Tibial nerve (tissue), 4 donors: ENCODE results near the gene KIF6. TPM values are rescaled to one million over a fixed set of nuclear protein-coding genes. Genes with fewer than 3 reads are reported as not detected.
A peak's percentile ranks its signal among the peaks of the same experiment; 100 is the strongest.

Experiments used
- DNase-seq, 2 donors: peaks; one replicate each; pipeline ENCODE4 v3.0.0-alpha.2; 2019; ENCODE audit warnings: low spot score in 2 of 2
- H3K27ac ChIP-seq, 4 donors: fragments of 200-600 bp; sonication (generic) in 3 of 4; one replicate each; pipeline ENCODE4 v1.5.1; 2017 to 2019; ENCODE audit warnings: mild to moderate bottlenecking in 1 of 4
- H3K27me3 ChIP-seq, 2 donors: fragments of 200-600 bp; sonication (generic) in 1 of 2; one replicate each; pipeline versions ENCODE4 v1.5.1 to v1.6.0; 2017 to 2019
- H3K36me3 ChIP-seq, 3 donors: fragments of 200-600 bp; sonication (generic); one replicate each; pipeline ENCODE4 v1.5.1; 2018 to 2019
- H3K4me1 ChIP-seq, 4 donors: fragments of 200-600 bp; sonication (generic) in 3 of 4; one replicate each; pipeline ENCODE4 v1.5.1; 2017 to 2019
- H3K4me3 ChIP-seq, 4 donors: fragments of 200-600 bp; sonication (generic) in 3 of 4; one replicate each; pipeline ENCODE4 v1.5.1; 2017 to 2019; ENCODE audit warnings: mild to moderate bottlenecking in 1 of 4, moderate library complexity in 1 of 4
- H3K9me3 ChIP-seq, 4 donors: fragments of 200-600 bp; sonication (generic) in 3 of 4; one replicate each; pipeline ENCODE4 v1.5.1; 2017 to 2019
- EP300 ChIP-seq, 2 donors: sonication (generic); formaldehyde crosslinking; IDR thresholded peaks; one replicate each; pipeline ENCODE4 v1.6.1; 2017; ENCODE audit warnings: antibody characterized with exemption in 2 of 2, mild to moderate bottlenecking in 1 of 2
- POLR2A ChIP-seq, 2 donors: fragments of 450-650 bp; IDR thresholded peaks; one replicate each; pipeline ENCODE4 v1.6.1; 2017; ENCODE audit warnings: antibody characterized with exemption in 2 of 2, mild to moderate bottlenecking in 2 of 2, moderate library complexity in 2 of 2
- WGBS, 2 donors: methylation state at CpG; one replicate each; pipeline ENCODE4 v1.1.5; 2018; 5-methylcytosine and 5-hydroxymethylcytosine counted together
- total RNA-seq, 4 donors: library from RNA; depleted of rRNA; stranded (reverse); fragments of >200 nt; gene quantifications; one replicate each; pipeline ENCODE4 v1.1.0, GENCODE V29; 2016
- TF ChIP-seq, protein P1 (sequence below), 5 experiments: fragments of 200-600 bp in 3 of 5; fragments of 450-650 bp in 2 of 5; sonication (generic) in 3 of 5; IDR thresholded peaks; one replicate each; pipeline ENCODE4 v1.5.1; 2016 to 2019; ENCODE audit warnings: antibody characterized with exemption in 5 of 5, mild to moderate bottlenecking in 3 of 5, moderate library complexity in 2 of 5

Gene KIF6
- total RNA-seq, 4 donors from 2014 or later, result 0.22 to 0.59 TPM; not detected in 2

GRCh38 chr6:39664173-39664572, 61.0 kb downstream of the KIF6 start:
- TF ChIP-seq, protein P1, sequence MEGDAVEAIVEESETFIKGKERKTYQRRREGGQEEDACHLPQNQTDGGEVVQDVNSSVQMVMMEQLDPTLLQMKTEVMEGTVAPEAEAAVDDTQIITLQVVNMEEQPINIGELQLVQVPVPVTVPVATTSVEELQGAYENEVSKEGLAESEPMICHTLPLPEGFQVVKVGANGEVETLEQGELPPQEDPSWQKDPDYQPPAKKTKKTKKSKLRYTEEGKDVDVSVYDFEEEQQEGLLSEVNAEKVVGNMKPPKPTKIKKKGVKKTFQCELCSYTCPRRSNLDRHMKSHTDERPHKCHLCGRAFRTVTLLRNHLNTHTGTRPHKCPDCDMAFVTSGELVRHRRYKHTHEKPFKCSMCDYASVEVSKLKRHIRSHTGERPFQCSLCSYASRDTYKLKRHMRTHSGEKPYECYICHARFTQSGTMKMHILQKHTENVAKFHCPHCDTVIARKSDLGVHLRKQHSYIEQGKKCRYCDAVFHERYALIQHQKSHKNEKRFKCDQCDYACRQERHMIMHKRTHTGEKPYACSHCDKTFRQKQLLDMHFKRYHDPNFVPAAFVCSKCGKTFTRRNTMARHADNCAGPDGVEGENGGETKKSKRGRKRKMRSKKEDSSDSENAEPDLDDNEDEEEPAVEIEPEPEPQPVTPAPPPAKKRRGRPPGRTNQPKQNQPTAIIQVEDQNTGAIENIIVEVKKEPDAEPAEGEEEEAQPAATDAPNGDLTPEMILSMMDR (IDR thresholded peaks at IDR 0.05), result no peak
- no peak for TF ChIP-seq POLR2A (IDR thresholded peaks at IDR 0.05)
- no peak for TF ChIP-seq EP300 (IDR thresholded peaks at IDR 0.05)
- no peaks in the 10 kb centered on the region for H3K27me3 ChIP-seq
- H3K4me1 ChIP-seq, result peaks cover 0 to 13% (median 2%) of the 10 kb centered on the region in 4 donors
- no peaks in the 10 kb centered on the region for H3K9me3 ChIP-seq
- H3K36me3 ChIP-seq, result no peaks in the 10 kb centered on the region
- no peak overlapping the region for H3K27ac ChIP-seq
- WGBS, 2 donors, result 63 to 70% methylated on average over 4 of the region's 4 CpGs
- no peak overlapping the region for H3K4me3 ChIP-seq
- no peak for DNase-seq

GRCh38 chr6:39657355-39658135, 67.7 kb downstream of the KIF6 start:
- no peaks in the 10 kb centered on the region for H3K9me3 ChIP-seq
- no peak overlapping the region for H3K4me3 ChIP-seq
- DNase-seq, result no peak
- no peaks in the 10 kb centered on the region for H3K36me3 ChIP-seq
- TF ChIP-seq, protein P1 (IDR thresholded peaks at IDR 0.05), result no peak
- no peaks in the 10 kb centered on the region for H3K27me3 ChIP-seq
- WGBS, 2 donors, result 83 to 87% methylated on average over 2 of the region's 2 CpGs
- H3K4me1 ChIP-seq, result no peaks in the 10 kb centered on the region
- no peak overlapping the region for H3K27ac ChIP-seq

GRCh38 chr6:39654121-39654520, 71.1 kb downstream of the KIF6 start:
- TF ChIP-seq EP300 (IDR thresholded peaks at IDR 0.05) (no peak), POLR2A (IDR thresholded peaks at IDR 0.05) (no peak)
- TF ChIP-seq, protein P1 (IDR thresholded peaks at IDR 0.05), result no peak
- peak overlapping the region in 1 of 4 donors; percentile 10 for H3K27ac ChIP-seq
- H3K9me3 ChIP-seq, result no peaks in the 10 kb centered on the region
- H3K4me3 ChIP-seq, result no peak overlapping the region
- no peaks in the 10 kb centered on the region for H3K36me3 ChIP-seq
- no peaks in the 10 kb centered on the region for H3K4me1 ChIP-seq
- 80 to 83% methylated on average over 1 of the region's 1 CpG for WGBS, 2 donors
- no peaks in the 10 kb centered on the region for H3K27me3 ChIP-seq
- no peak for DNase-seq

- WGBS, 2 donors, result 37 to 41% methylated on average over 2 of the region's 2 CpGs
- no peaks in the 10 kb centered on the region for H3K9me3 ChIP-seq
- no peak for DNase-seq
- no peak overlapping the region for H3K4me3 ChIP-seq
- H3K27ac ChIP-seq, result peak overlapping the region in 1 of 4 donors; percentile 10
- H3K36me3 ChIP-seq, result no peaks in the 10 kb centered on the region
- no peaks in the 10 kb centered on the region for H3K27me3 ChIP-seq
- H3K4me1 ChIP-seq, result no peaks in the 10 kb centered on the region
- TF ChIP-seq EP300 (IDR thresholded peaks at IDR 0.05) (no peak), POLR2A (IDR thresholded peaks at IDR 0.05) (no peak)
- TF ChIP-seq, protein P1 (IDR thresholded peaks at IDR 0.05), result no peak
Observed at GRCh38 chr6:39653612-39654011, 71.6 kb downstream of the KIF6 start.

- Histone ChIP-seq H3K4me3 (no peak overlapping the region), H3K27me3 (no peaks in the 10 kb centered on the region), H3K27ac (no peak overlapping the region), H3K9me3 (no peaks in the 10 kb centered on the region), H3K4me1 (no peaks in the 10 kb centered on the region), H3K36me3 (no peaks in the 10 kb centered on the region)
- TF ChIP-seq, protein P1 (IDR thresholded peaks at IDR 0.05), result no peak
- TF ChIP-seq EP300 (IDR thresholded peaks at IDR 0.05), result no peak
- TF ChIP-seq POLR2A (IDR thresholded peaks at IDR 0.05), result no peak
- WGBS, 2 donors, result 31 to 40% methylated on average over 2 of the region's 2 CpGs
- no peak for DNase-seq
Observed at GRCh38 chr6:39649996-39650395, 75.2 kb downstream of the KIF6 start.
